Stimulated activated CD4-positive, alpha-beta T cell treated with anti-CD3 and anti-CD28 coated beads, TNF-alpha, amount 100 ng/mL, for 1 hour (primary cell): ENCODE results near the gene VPREB1.
"Not testable (repeated sequence)": the region's sequence is repeated elsewhere in the genome, so short reads cannot be mapped to it uniquely, and the experiment has no call there.

Source experiments
- DNase-seq, 3 donors: peaks; one replicate each; pipeline ENCODE4 v3.0.0-alpha.2; 2020; ENCODE audit warnings: low read depth in 3 of 3, low spot score in 1 of 3

Gene VPREB1

GRCh38 chr22:22293436-22293835 is 48.9 kb downstream of the VPREB1 start:
- not testable (repeated sequence) for DNase-seq

DNA sequence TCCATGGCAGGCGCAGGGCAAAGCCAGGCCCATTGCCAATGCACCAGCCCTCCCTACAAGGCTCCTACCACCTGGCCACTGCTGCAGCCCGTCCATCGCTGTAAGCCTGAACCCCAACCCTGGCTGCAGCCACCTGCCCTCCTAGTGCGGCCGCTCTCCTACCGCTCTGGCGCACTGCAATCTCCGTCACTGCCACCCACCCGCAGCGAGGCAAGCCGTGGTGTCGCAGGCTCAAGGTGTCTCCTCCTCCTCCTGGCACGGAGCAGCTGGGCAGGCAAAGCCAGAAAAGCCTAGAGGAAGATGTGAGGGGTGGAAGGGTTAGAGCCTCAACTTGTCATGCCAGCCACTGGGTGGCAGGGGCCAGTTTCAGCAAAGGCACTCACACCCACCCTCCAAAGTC is 50.1 kb downstream of the VPREB1 start:
- not testable (repeated sequence) for DNase-seq
